GM12874 (cell line): Measurements from ENCODE around the gene ALDH1A3.

Source experiments
- TF ChIP-seq, protein P1 (sequence below): IDR thresholded peaks from 2 replicates; pipeline ENCODE4 v1.5.1; 2011; ENCODE audit warnings: low read depth, mild to moderate bottlenecking, control low read depth, low read length, moderate library complexity; ENCODE audit not compliant: insufficient read depth

The ALDH1A3 gene

DNA sequence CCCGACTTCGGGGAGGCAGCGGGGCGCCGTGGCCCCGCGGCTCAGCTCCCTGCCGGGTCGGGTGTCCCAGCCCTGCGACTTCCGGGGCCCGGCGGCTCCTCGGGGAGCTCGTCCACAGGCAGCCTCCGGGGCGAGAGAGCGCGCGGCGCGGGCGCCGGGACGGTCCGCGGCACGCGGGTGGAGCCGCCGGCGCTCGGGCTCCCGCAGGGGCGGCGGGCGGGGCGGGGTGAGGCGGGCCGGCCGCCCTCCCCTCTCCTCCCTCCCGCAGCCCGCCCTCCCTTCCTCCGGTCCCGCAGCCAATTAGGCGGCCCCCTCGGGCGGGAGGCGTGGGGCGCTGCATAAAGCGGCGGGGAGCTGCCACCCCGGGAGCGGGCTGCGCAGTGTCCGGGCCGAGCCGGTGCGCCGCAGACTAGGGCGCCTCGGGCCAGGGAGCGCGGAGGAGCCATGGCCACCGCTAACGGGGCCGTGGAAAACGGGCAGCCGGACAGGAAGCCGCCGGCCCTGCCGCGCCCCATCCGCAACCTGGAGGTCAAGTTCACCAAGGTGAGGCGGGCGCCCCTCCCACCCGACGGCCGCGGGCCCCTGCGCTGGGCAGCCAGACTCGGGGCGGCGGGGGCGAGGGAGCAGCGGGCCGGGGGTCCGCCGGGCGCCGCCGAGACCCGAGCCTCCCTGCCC is at the start of gene ALDH1A3:
Gene ALDH1A3 (plus strand): TSS at position 368 of the 675 bp plus-strand sequence. CDS start 77 bp downstream, at position 445.
- TF ChIP-seq, protein P1, sequence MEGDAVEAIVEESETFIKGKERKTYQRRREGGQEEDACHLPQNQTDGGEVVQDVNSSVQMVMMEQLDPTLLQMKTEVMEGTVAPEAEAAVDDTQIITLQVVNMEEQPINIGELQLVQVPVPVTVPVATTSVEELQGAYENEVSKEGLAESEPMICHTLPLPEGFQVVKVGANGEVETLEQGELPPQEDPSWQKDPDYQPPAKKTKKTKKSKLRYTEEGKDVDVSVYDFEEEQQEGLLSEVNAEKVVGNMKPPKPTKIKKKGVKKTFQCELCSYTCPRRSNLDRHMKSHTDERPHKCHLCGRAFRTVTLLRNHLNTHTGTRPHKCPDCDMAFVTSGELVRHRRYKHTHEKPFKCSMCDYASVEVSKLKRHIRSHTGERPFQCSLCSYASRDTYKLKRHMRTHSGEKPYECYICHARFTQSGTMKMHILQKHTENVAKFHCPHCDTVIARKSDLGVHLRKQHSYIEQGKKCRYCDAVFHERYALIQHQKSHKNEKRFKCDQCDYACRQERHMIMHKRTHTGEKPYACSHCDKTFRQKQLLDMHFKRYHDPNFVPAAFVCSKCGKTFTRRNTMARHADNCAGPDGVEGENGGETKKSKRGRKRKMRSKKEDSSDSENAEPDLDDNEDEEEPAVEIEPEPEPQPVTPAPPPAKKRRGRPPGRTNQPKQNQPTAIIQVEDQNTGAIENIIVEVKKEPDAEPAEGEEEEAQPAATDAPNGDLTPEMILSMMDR = no peak

DNA sequence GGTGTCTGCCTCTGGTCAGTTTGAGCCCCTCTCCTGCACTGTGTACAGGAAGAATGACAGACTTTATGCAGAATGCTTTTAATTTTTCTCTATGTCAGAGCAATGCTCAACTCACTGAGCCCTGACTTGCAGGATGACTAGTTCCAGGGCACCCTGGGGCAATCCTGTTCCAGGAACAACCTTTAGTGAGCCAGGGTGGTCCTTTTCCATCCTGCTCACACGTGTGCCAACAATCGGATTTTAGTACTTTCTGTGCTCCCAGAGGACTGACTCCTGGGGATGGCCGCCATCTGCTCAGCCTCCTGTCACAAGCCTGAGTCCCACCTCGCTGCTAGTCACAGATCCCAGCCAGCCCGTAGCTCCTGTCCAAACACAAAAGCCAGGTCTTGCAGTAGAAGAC is 48.2 kb upstream of the ALDH1A3 start:
- TF ChIP-seq, protein P1 = no peak

DNA sequence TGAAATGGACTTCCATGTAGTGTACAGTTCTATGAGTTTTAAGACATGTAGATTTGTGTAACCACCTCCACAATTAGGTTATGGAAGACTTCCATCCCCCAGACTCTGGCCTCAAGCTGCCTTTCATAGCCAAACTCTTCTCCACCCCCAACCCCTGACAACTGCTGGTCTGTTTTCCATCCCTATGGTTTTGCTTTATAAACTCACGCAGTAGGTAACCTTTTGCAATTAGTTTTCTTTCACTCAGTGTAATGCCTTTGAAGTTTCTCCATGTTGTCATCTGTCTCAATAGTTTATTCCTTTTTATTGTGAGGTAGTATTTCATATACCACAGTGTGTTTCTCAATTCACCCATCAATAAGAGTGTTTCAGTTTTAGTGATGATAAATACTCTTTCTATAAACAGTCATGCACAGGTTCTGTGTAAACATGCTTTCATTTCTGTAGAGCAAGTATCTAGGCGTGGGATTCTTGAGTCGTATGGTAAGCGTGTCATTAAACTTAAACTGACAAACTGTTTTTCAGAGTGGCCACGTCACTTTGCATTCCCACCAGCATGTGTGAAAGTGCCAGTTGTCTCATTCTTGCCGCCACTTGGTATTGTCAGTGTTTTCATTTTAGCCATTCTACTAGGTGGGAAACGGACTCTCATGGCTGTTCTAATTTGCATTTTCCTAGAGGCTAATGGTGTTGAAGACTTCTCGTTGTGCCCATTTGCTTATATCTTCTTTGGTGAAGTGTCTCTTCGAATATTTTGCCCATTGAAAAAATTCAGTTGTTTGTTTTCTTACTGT is 47.3 kb upstream of the ALDH1A3 start:
- TF ChIP-seq, protein P1 = no peak

DNA sequence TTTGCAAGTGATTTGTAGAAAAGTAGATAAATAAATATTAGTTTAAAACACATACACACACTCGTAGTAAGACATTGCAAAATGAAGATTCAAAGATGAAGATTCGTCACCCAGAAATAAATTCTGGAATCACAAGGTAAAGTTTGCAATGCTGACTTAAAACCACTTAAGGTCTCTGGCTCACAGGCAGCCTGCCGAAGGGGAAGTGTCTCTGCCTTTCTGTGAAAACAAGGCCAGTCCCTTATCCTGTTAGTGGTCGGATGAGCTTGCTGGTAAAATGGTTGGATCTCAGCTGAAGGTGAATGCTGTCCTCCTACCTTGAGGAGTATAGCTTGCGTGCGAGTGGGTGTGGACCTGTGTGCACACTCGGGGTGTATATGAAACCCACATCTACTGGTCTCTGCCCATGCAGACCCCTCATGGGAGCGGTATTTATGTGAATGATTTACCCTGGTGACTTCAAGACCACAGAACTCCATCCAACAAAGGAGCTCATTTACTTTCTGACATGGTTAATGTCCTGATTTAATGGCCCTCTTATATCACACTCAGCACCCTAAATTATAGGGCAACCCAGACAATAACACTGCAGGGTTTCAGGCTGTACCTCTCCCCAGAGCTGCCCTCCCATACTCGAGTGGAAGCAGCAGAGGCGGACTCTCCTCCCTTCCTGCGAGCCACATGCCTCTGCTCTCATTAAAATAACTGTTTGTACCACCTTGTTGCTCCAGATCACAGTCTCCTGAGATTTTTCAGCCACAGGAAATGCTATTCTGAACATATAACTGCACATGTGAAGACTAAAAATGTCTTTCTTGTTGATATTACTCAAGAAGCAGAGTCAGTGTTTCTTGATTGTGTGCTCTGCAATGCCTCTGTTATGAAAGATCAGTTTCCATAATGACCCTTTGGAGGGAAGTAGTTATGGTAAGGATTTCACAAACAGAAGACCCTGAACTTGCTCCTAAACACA is 45.9 kb upstream of the ALDH1A3 start:
- TF ChIP-seq, protein P1 = no peak

DNA sequence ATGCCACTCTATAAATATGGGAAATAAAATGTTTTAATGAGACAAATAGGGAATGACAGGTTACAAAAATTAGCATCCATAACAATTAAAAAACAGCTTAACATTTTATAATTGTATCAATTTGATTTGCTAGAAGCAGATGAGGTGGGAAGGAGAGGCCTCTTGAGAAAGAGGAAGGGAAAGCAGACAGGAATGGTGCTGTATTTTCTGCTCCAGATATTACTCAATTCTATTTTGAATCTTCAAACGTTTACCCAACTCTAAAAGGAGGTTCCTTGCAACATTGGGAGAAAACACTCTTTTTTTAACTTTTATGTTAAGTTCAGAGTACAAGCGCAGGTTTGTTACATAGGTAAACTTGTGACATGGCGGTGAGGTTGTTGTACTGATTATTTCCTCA is 44.9 kb upstream of the ALDH1A3 start:
- TF ChIP-seq, protein P1 = no peak

DNA sequence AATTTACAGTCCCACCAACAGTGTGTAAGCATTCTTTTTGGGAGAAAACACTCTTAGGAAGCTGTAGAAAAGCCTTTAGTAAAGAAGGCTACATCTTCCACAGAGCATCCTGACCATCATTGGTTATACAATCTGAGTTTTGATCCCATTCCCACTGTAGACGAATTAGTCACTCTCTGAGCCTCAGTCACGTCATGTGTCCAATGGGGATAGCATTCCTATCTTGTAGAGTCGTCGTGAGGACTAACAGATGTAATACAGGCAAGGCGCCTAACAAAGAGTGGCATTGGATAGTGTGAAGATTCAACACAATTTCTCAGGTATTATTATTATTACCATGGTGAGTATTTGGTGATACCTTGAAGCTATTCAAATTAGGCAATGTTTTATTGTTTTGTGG is 44.0 kb upstream of the ALDH1A3 start:
- TF ChIP-seq, protein P1 = no peak

DNA sequence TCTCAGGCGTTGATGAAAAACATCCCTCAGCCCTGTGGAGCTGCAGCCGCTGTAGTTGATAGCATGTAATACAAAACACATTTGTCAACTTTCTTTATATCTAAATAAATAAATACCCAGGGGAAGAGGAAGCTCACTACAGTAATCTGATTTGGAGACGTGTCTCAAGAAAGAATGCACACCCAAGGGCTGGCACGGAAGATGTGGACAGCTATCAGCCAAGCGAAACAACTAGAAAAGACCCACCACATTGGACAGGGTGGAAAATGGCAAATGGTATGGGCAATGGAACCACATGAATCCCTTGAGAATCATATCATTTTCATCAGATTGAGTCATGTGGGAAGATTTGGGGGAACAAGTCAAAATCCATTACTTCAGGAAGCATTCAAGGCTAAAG is 43.1 kb upstream of the ALDH1A3 start:
- TF ChIP-seq, protein P1 = no peak
